Measurements from ENCODE around the gene PLCXD3.
A peak's percentile ranks its signal among the peaks of the same experiment; 100 is the strongest.

- TF ChIP-seq CTCF (conservative IDR thresholded peaks at IDR 0.05; ENCODE audit: low read depth, low read length) (peak; percentile 40), EZH2 (IDR thresholded peaks at IDR 0.05; ENCODE audit: low read length, unreplicated experiment) (no peak), EZH2phosphoT487 (IDR thresholded peaks at IDR 0.05; ENCODE audit: borderline replicate concordance, low read length) (no peak)
Observed at GRCh38 chr5:41338136-41338675, 172.2 kb downstream of the PLCXD3 start.
